ENCODE results near the gene NSMF.

DNA sequence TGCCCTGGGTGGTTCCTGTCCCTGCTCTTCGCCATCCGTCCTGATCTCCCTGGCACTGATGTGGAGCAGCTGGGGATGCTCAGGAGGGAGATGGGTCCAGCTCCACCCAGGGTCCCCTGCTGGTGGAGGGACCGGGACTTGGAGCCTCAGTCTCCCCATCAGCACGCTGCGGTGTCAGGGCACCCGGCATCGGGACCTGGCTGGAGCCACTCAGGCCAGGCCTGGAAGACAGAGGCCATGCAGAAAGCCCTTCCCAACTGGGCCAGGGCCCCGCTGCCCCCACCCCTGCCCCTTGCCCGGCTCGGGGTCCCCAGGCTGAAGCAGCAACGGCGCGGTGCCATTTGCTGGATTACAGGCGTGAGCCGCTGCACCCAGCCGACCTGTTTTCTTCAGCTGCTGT lies 40.3 kb upstream of the NSMF start:
- TF ChIP-seq, protein P1, sequence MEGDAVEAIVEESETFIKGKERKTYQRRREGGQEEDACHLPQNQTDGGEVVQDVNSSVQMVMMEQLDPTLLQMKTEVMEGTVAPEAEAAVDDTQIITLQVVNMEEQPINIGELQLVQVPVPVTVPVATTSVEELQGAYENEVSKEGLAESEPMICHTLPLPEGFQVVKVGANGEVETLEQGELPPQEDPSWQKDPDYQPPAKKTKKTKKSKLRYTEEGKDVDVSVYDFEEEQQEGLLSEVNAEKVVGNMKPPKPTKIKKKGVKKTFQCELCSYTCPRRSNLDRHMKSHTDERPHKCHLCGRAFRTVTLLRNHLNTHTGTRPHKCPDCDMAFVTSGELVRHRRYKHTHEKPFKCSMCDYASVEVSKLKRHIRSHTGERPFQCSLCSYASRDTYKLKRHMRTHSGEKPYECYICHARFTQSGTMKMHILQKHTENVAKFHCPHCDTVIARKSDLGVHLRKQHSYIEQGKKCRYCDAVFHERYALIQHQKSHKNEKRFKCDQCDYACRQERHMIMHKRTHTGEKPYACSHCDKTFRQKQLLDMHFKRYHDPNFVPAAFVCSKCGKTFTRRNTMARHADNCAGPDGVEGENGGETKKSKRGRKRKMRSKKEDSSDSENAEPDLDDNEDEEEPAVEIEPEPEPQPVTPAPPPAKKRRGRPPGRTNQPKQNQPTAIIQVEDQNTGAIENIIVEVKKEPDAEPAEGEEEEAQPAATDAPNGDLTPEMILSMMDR (IDR thresholded peaks at IDR 0.05) = no peak
- no peak for TF ChIP-seq EP300 (IDR thresholded peaks at IDR 0.05)
